ENCODE data around the gene IMP3. TPM values are rescaled to one million over a fixed set of nuclear protein-coding genes. Genes with fewer than 3 reads are reported as not detected.

IMP3 gene
- total and polyA plus RNA-seq, 9 of the 15 experiments (the other 6 are each of a cell fraction or from before 2014, with no cell fraction given): 14.5 to 160 (median 74.4) TPM

- TF ChIP-seq ZNF518B (CRISPR knock-in tag; IDR thresholded peaks at IDR 0.05): no peak
- no peak for TF ChIP-seq HMG20A (CRISPR knock-in tag; conservative IDR thresholded peaks at IDR 0.05)
- no peak for TF ChIP-seq ZNF280A (IDR thresholded peaks at IDR 0.05; ENCODE audit: low read depth, partially characterized antibody)
- TF ChIP-seq PREB (CRISPR knock-in tag; IDR thresholded peaks at IDR 0.05): no peak
- no peak for TF ChIP-seq NFRKB (IDR thresholded peaks at IDR 0.05; ENCODE audit: low read depth)
- no peak for TF ChIP-seq PBX2 (CRISPR knock-in tag; IDR thresholded peaks at IDR 0.05; ENCODE audit: low read depth)
- TF ChIP-seq PBX2 (tag; conservative IDR thresholded peaks at IDR 0.05; ENCODE audit: low read depth): no peak
- TF ChIP-seq RHOXF2B (CRISPR knock-in tag; conservative IDR thresholded peaks at IDR 0.05): no peak
- TF ChIP-seq SRSF3 (IDR thresholded peaks at IDR 0.05; ENCODE audit: insufficient read depth, low read length): no peak
- peak; percentile 58; the same call in 1 of the 2 replicates for TF ChIP-seq HMBOX1 (IDR thresholded peaks at IDR 0.05)
- no peak for TF ChIP-seq GMEB1 (CRISPR knock-in tag; IDR thresholded peaks at IDR 0.05)
- no peak for TF ChIP-seq ZKSCAN8 (CRISPR knock-in tag; IDR thresholded peaks at IDR 0.05)
- TF ChIP-seq ETV1 (tag; conservative IDR thresholded peaks at IDR 0.05; ENCODE audit: low read depth): no peak
- no peak for TF ChIP-seq ETV5 (CRISPR knock-in tag; IDR thresholded peaks at IDR 0.05; ENCODE audit: low read depth)
- TF ChIP-seq NFXL1 (CRISPR knock-in tag; IDR thresholded peaks at IDR 0.05): no peak
These were observed 6.3 kb upstream of the IMP3 start (continued) for GRCh38 chr15:75646112-75646943.
